Gastroesophageal sphincter (tissue), 4 donors: ENCODE results near the gene CD48. TPM values are rescaled to one million over a fixed set of nuclear protein-coding genes. Genes with fewer than 3 reads are reported as not detected.
A peak's percentile ranks its signal among the peaks of the same experiment; 100 is the strongest.

Experiments used
- ATAC-seq: fragments of 150-250 bp; one replicate; pipeline ENCODE4 v1.9.1; 2016; ENCODE audit warnings: mild to moderate bottlenecking, moderate library complexity
- H3K27ac ChIP-seq, 4 donors: fragments of 200-600 bp; sonication (generic) in 3 of 4; 1 replicate in 3 of 4; 2 replicates in 1 of 4; pipeline ENCODE4 v1.5.1; 2016 to 2019
- H3K27me3 ChIP-seq: fragments of 200-600 bp; sonication (generic); one replicate; pipeline ENCODE4 v1.5.1; 2019
- H3K36me3 ChIP-seq, 2 donors: fragments of 200-600 bp; sonication (generic); one replicate each; pipeline ENCODE4 v1.5.1; 2019; ENCODE audit warnings: control low read depth in 1 of 2
- H3K4me1 ChIP-seq, 3 donors: fragments of 200-600 bp; sonication (generic); 1 replicate in 2 of 3; 2 replicates in 1 of 3; pipeline ENCODE4 v1.5.1; 2016 to 2019; ENCODE audit warnings: control low read depth in 2 of 3
- H3K4me3 ChIP-seq, 2 donors: fragments of 200-600 bp; sonication (generic); one replicate each; pipeline ENCODE4 v1.5.1; 2019; ENCODE audit warnings: mild to moderate bottlenecking in 1 of 2, moderate library complexity in 1 of 2
- H3K9me3 ChIP-seq, 3 donors: fragments of 200-600 bp; sonication (generic); one replicate each; pipeline ENCODE4 v1.5.1; 2017 to 2019; ENCODE audit warnings: control low read depth in 2 of 3
- CTCF ChIP-seq, 4 experiments: fragments of 200-600 bp in 2 of 4; fragments of 450-650 bp in 2 of 4; sonication (generic) in 1 of 4; IDR thresholded peaks; one replicate each; pipeline ENCODE4 v1.5.1; 2017 to 2019; ENCODE audit warnings: antibody characterized with exemption in 4 of 4, mild to moderate bottlenecking in 2 of 4, moderate library complexity in 2 of 4
- EP300 ChIP-seq: sonication (generic); formaldehyde crosslinking; IDR thresholded peaks from one replicate; pipeline ENCODE4 v1.6.1; 2017; ENCODE audit warnings: antibody characterized with exemption, mild to moderate bottlenecking
- POLR2A ChIP-seq, 2 donors: fragments of 450-650 bp; IDR thresholded peaks; one replicate each; pipeline ENCODE4 v1.6.1; 2017; ENCODE audit warnings: antibody characterized with exemption in 2 of 2, mild to moderate bottlenecking in 2 of 2, moderate library complexity in 1 of 2
- POLR2AphosphoS5 ChIP-seq: sonication (generic); formaldehyde crosslinking; IDR thresholded peaks from one replicate; pipeline ENCODE4 v1.6.1; 2017; ENCODE audit warnings: antibody characterized with exemption
- WGBS, 2 donors: methylation state at CpG; one replicate each; pipeline ENCODE4 v1.1.5; 2018; ENCODE audit warnings: low coverage in 1 of 2; 5-methylcytosine and 5-hydroxymethylcytosine counted together
- total RNA-seq, 4 donors: library from RNA; depleted of rRNA; stranded (reverse); fragments of >200 nt; gene quantifications; one replicate each; pipeline ENCODE4 v1.1.0, GENCODE V29; 2016

The CD48 gene
- total RNA-seq, result 1 to 10 TPM in 3 of 4 donors, not detected in 1; 2.2 to 8.5 (median 4.5) TPM

- no peaks in the 10 kb centered on the region for H3K9me3 ChIP-seq
- no peak within 1 kb of the TSS for H3K27ac ChIP-seq
- no peaks in the 10 kb centered on the region for H3K4me1 ChIP-seq
- peaks cover 7% of the 10 kb centered on the region for H3K27me3 ChIP-seq
- no peak for ATAC-seq
- peak within 1 kb of the TSS in 1 of 2 donors; percentile 15 for H3K4me3 ChIP-seq
- WGBS, 2 donors, result 42 to 44% methylated on average over 5 to 8 of the region's 9 CpGs
- H3K36me3 ChIP-seq, result no peaks in the 10 kb centered on the region
- TF ChIP-seq POLR2AphosphoS5 (no peak), EP300 (no peak), CTCF (IDR thresholded peaks at IDR 0.05) (no peak), POLR2A (IDR thresholded peaks at IDR 0.05) (no peak)
These were observed at the start of gene CD48 for GRCh38 chr1:160711602-160712311. TSS of gene CD48 (minus strand) at chr1:160711822. CDS start at chr1:160711763, 59 bp downstream.

- TF ChIP-seq CTCF (IDR thresholded peaks at IDR 0.05) (no peak), POLR2AphosphoS5 (no peak), EP300 (no peak), POLR2A (IDR thresholded peaks at IDR 0.05) (no peak)
- no peak for ATAC-seq
- 88 to 96% methylated on average over 3 to 4 of the region's 4 CpGs for WGBS, 2 donors
These were observed 49.4 kb upstream of the CD48 start for GRCh38 chr1:160761046-160761445.

GRCh38 chr1:160759740-160760139, 48.1 kb upstream of the CD48 start:
- no peaks in the 10 kb centered on the region for H3K36me3 ChIP-seq
- no peaks in the 10 kb centered on the region for H3K9me3 ChIP-seq
- no peak overlapping the region for H3K4me3 ChIP-seq
- ATAC-seq, result no peak
- no peak overlapping the region for H3K27ac ChIP-seq
- TF ChIP-seq POLR2AphosphoS5 (no peak), POLR2A (IDR thresholded peaks at IDR 0.05) (no peak), CTCF (IDR thresholded peaks at IDR 0.05) (no peak), EP300 (no peak)
- H3K4me1 ChIP-seq, result no peaks in the 10 kb centered on the region
- H3K27me3 ChIP-seq, result no peaks in the 10 kb centered on the region

More at GRCh38 chr1:160761046-160761445, 49.4 kb upstream of the CD48 start:
- no peaks in the 10 kb centered on the region for H3K4me1 ChIP-seq
- no peaks in the 10 kb centered on the region for H3K36me3 ChIP-seq
- H3K27me3 ChIP-seq, result no peaks in the 10 kb centered on the region
- H3K4me3 ChIP-seq, result no peak overlapping the region
- no peak overlapping the region for H3K27ac ChIP-seq
- H3K9me3 ChIP-seq, result no peaks in the 10 kb centered on the region

GRCh38 chr1:160758521-160758920, 46.9 kb upstream of the CD48 start:
- Histone ChIP-seq H3K9me3 (no peaks in the 10 kb centered on the region), H3K27ac (no peak overlapping the region), H3K36me3 (no peaks in the 10 kb centered on the region), H3K27me3 (no peaks in the 10 kb centered on the region), H3K4me3 (no peak overlapping the region), H3K4me1 (no peaks in the 10 kb centered on the region)
- no peak for ATAC-seq
- no peak for TF ChIP-seq CTCF (IDR thresholded peaks at IDR 0.05)
- no peak for TF ChIP-seq POLR2AphosphoS5
- no peak for TF ChIP-seq EP300
- no peak for TF ChIP-seq POLR2A (IDR thresholded peaks at IDR 0.05)
- 84 to 94% methylated on average over 2 of the region's 2 CpGs for WGBS, 2 donors

GRCh38 chr1:160756849-160757201, 45.2 kb upstream of the CD48 start:
- TF ChIP-seq POLR2A (IDR thresholded peaks at IDR 0.05), result no peak
- no peak for TF ChIP-seq EP300
- TF ChIP-seq CTCF (IDR thresholded peaks at IDR 0.05), result no peak
- TF ChIP-seq POLR2AphosphoS5, result no peak
- no peak overlapping the region for H3K27ac ChIP-seq
- no peaks in the 10 kb centered on the region for H3K27me3 ChIP-seq
- no peaks in the 10 kb centered on the region for H3K36me3 ChIP-seq
- ATAC-seq, result no peak
- H3K4me1 ChIP-seq, result no peaks in the 10 kb centered on the region
- H3K4me3 ChIP-seq, result no peak overlapping the region
- WGBS, 2 donors, result 50 to 62% methylated on average over 1 to 2 of the region's 2 CpGs
- no peaks in the 10 kb centered on the region for H3K9me3 ChIP-seq
